ENCODE data around the gene LAMA4.

LAMA4 gene

GRCh38 chr6:112253841-112254816 is at the start of gene LAMA4:
LAMA4 (minus strand) TSS chr6:112254567; CDS start chr6:112254150, 417 bp downstream.
- DNase-seq (ENCODE audit: low read depth in 3 of 3), result peak in 1 of 3 experiments; percentile 15

GRCh38 chr6:112302142-112302705 is 47.9 kb upstream of the LAMA4 start:
- no peak for DNase-seq (ENCODE audit: low read depth in 3 of 3)

- DNase-seq (ENCODE audit: low read depth in 3 of 3), result no peak
Observed at GRCh38 chr6:112300896-112301295, 46.5 kb upstream of the LAMA4 start.

- DNase-seq (ENCODE audit: low read depth in 3 of 3), result no peak
Observed at GRCh38 chr6:112298816-112299281, 44.5 kb upstream of the LAMA4 start.

- no peak for DNase-seq (ENCODE audit: low read depth in 3 of 3)
Observed at GRCh38 chr6:112298021-112298745, 43.8 kb upstream of the LAMA4 start.

- DNase-seq (ENCODE audit: low read depth in 3 of 3), result no peak
Observed at GRCh38 chr6:112296694-112297093, 42.3 kb upstream of the LAMA4 start.

- DNase-seq (ENCODE audit: low read depth in 3 of 3), result no peak
Observed at GRCh38 chr6:112296122-112296521, 41.8 kb upstream of the LAMA4 start.

- DNase-seq (ENCODE audit: low read depth in 3 of 3), result no peak
Observed at GRCh38 chr6:112291161-112291762, 36.9 kb upstream of the LAMA4 start.

- DNase-seq (ENCODE audit: low read depth in 3 of 3), result no peak
Observed at GRCh38 chr6:112289038-112289566, 34.7 kb upstream of the LAMA4 start.

- DNase-seq (ENCODE audit: low read depth in 3 of 3), result no peak
Observed at GRCh38 chr6:112288475-112288874, 34.1 kb upstream of the LAMA4 start.

- DNase-seq (ENCODE audit: low read depth in 3 of 3), result no peak
Observed at GRCh38 chr6:112287577-112288225, 33.3 kb upstream of the LAMA4 start.

GRCh38 chr6:112286500-112287144 is 32.3 kb upstream of the LAMA4 start:
- no peak for DNase-seq (ENCODE audit: low read depth in 3 of 3)

- peak in 2 of 3 experiments; percentile 9 to 19 for DNase-seq (ENCODE audit: low read depth in 3 of 3)
Observed at GRCh38 chr6:112286010-112286409, 31.6 kb upstream of the LAMA4 start.

GRCh38 chr6:112284603-112285002 is 30.2 kb upstream of the LAMA4 start:
- no peak for DNase-seq (ENCODE audit: low read depth in 3 of 3)

- no peak for DNase-seq (ENCODE audit: low read depth in 3 of 3)
Observed at GRCh38 chr6:112283621-112284020, 29.3 kb upstream of the LAMA4 start.

GRCh38 chr6:112281821-112282615 is 27.7 kb upstream of the LAMA4 start:
- DNase-seq (ENCODE audit: low read depth in 3 of 3), result no peak

GRCh38 chr6:112279031-112279935 is 24.9 kb upstream of the LAMA4 start:
- no peak for DNase-seq (ENCODE audit: low read depth in 3 of 3)

GRCh38 chr6:112275365-112275764 is 21.0 kb upstream of the LAMA4 start:
- no peak for DNase-seq (ENCODE audit: low read depth in 3 of 3)

GRCh38 chr6:112274774-112275173 is 20.4 kb upstream of the LAMA4 start:
- no peak for DNase-seq (ENCODE audit: low read depth in 3 of 3)
